NCI-H446 treated with DMSO at 0.1 percent for 48 hours (cell line): ENCODE data around the gene IRGQ.
A peak's percentile ranks its signal among the peaks of the same experiment; 100 is the strongest.
"Not testable (repeated sequence)": the region's sequence is repeated elsewhere in the genome, so short reads cannot be mapped to it uniquely, and the experiment has no call there.

Source experiments
- DNase-seq: peaks from one replicate; lab custom pipeline; 2025; lab: John Stamatoyannopoulos, UW

IRGQ gene

DNA sequence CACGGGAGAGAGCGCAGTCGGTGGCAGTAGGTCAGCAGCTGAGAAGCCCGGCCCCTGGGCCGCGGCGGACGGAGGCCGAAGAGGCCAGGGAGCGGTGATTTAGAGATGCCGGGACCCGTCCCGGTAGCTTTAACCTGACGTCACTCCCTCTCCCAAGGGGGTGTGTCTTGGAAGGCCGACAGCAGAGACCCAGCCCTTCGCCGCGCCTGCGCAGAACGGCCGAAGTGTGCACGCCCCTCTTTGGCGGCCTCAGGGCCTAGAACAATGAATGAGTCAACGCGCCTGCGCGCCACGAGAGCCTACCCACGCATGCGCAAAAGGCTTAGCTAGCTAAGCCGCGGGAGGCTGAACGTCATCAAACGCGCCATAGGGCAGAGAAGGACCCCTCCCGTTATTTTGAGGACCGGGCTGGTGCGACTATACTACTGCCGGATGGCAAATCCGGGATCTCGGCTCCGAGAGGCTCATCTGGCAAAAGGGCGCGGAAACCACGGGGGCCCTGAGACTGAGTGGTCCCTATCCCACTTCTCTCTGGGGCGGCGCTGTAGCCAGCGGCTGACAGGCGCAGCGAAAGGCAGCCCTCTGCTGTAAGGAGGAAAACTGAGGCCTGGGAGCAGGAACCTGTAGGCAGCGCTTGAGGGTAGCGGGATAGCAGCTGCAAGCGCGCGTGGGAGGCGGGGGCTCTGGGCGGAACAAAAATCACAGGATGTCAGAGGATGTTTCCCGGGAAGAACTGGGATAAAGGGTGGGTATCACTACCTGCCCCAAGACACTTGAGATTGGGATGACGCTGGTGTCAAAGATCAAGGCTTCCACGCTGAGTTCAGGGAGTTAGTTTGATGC, at the start of gene IRGQ, which contains the start of gene ZNF576:
IRGQ (minus strand) TSS at position 136 of the 843 bp plus-strand sequence. CDS start 796 bp downstream, outside the sequence.
ZNF576 (plus strand) TSS at position 597 of the 843 bp plus-strand sequence. CDS start 514 bp downstream, outside the sequence.
- DNase-seq, result peak; percentile 99

- no peak for DNase-seq
Observed at GRCh38 chr19:43644181-43644580, 48.2 kb upstream of the IRGQ start.

DNA sequence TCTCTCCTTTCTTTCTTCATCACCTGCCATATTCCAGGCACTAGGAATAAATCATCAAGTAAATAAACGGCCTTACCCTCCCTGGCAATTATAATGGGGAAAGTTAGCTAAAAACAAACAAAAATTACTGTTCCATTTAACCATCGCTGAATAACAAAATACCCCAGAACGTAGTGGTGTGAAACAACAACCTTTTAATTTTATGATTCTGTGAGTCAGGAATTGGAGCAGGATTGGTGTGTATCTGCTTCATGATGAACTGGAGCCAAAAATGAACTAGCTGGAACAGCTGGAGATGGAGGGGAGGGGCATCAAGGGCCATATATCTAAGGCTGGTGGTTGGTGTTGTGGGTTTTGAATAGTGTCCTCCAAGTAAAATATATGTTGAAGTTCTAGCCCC, 47.4 kb upstream of the IRGQ start:
- DNase-seq, result no peak

GRCh38 chr19:43642531-43642930, 46.6 kb upstream of the IRGQ start:
- DNase-seq, result no peak

GRCh38 chr19:43641333-43641732, 45.4 kb upstream of the IRGQ start:
- no peak for DNase-seq

- no peak for DNase-seq
Observed at GRCh38 chr19:43640424-43640757, 44.5 kb upstream of the IRGQ start.

- DNase-seq, result no peak
Observed at GRCh38 chr19:43639519-43640423, 43.8 kb upstream of the IRGQ start, which contains the start of gene CADM4. TSS of gene CADM4 (minus strand) at chr19:43639850. CDS start at chr19:43639790, 60 bp downstream.

DNA sequence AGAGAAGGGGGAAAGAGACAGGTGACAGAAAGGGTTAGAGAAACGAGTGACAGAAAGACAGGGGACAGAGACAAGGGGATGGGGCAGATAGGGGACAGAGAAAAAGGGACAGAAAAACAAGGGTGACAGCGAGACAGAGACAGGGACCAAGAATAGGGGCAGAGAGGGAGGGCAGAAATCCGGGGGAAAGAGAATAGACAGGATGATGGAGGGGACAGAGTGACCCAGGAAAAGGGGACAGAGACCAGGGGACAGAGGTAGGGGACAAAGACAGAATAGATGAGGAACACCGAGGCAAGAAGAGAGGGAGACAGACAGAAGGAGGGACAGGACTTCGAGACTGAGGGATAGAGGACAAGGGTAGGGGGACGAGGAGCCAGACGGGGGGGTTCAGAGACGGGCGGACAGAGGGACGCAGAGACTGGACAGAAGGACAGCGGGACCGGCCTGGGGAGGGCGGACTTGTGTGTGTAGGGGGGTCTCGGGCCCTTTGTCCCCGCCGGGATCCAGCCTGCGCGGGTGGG, 43.1 kb upstream of the IRGQ start:
- no peak for DNase-seq

DNA sequence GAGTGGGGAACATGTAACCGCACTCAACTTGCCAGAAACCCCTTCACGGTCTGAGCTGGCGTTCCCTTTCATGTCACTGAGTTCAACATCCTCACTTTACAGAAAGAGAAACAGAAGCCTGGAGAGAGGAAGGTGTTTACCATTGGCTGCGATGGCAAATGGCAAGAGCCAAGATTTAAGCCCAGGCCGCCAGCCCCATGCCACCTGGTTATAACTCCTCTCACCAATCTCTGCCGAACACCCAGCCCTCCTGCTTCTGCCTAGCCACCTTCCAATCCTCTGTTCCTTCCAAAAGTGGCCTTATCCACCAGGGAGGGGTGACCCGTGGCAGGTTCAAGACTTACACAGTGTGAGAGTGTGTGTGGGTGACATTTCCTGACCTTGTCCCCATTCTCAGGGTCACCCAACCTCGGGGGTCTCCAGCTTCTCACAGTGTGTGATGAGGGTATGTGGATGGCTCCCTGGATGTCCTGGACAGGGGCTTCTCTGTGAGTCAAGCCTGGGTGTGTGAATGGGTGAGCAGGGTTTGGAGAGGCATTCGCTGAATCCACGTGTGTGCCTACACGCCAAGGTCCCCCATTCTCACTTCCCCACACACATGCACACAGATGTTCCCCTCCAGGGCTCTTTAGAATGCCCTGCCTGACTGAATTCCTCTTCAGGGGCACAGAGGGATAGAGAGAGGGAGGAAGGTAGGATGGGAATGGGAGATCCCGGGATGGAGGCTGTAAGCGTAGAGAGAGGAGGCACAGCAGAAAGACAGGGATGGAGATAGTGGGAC, 42.5 kb upstream of the IRGQ start:
- no peak for DNase-seq

DNA sequence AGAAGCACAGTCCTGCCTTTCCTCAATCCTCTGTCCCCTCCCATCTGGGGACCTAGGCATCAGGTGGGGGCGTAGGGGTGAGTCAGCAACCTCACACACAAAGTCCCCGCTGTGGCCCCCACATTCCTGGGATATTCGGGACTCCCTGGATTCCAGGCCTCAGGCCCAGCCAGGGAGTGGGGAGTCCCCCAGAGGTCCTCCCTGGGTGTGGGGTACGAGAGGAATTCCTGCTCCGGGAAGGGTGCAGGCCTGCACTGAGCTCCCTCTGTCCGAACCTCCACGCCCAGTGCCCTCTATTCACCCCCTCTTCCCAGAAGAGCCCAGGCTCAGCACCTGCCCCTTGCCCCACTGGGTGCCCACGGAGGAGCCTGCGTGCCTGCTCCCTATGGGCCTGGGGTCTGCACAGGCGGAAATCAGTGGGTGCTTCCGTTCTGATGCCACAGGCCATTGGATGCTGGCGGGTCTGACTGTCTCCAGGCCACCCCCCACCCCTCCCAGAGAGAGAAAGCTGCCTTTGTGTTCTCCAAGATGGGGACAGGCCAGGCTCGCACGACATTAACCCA, 40.3 kb upstream of the IRGQ start:
- DNase-seq, result no peak

DNA sequence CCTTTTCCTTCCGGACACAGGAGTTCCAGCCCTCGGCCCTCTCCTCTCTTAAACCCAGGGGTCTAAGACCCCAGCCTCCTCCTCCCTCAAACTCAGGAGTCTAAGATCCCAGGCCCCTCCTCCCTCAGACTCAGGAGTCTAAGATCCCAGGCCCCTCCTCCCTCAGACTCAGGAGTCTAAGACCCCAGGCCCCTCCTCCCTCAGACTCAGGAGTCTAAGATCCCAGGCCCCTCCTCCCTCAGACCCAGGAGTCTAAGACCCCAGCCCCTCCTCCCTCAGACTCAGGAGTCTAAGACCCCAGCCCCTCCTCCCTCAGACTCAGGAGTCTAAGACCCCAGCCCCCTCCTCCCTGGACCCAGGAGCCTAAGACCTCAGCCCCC, 39.6 kb upstream of the IRGQ start:
- DNase-seq, result not testable (repeated sequence)

- DNase-seq, result no peak
Observed at GRCh38 chr19:43634872-43635560, 39.1 kb upstream of the IRGQ start.

DNA sequence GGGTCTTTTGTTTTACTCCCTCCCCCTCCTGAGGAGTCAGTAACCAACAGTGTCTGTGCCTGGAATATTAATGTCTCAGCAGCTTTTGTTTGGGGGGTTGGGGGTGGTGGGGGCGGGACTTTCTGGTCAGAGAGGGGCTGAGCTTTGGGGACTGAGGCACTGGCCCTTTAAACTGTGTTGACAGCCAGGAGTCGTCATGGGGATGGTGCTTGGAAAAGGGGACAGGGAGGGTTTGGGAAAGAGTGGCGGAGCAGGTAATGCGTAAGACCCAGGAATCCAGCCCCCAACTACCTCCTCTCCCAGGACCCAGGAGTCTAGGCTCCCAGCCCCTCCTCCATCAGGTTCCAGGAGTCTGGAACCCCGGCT, 38.6 kb upstream of the IRGQ start:
- no peak for DNase-seq

GRCh38 chr19:43634068-43634467, 38.1 kb upstream of the IRGQ start:
- DNase-seq, result no peak

DNA sequence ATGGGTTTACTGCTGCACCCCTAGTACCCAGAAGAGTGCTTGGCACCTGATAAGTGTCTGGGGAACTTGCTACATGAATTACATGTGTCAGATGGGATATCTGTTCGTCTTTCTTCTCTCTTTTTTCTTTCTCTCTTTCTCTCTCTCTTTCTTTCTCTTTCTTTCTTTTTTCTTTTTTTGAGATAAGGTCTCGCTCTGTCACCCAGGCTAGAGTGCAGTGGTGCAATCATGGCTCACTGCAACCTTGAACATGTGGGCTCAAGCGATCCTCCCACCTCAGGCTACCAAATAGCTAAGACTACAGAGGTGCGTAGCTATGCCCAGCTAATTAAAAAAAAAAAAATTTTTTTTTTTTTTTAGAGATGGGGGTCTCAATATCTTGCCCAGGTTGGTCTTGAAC, 37.6 kb upstream of the IRGQ start:
- no peak for DNase-seq

GRCh38 chr19:43631491-43631890, 35.6 kb upstream of the IRGQ start:
- no peak for DNase-seq

DNA sequence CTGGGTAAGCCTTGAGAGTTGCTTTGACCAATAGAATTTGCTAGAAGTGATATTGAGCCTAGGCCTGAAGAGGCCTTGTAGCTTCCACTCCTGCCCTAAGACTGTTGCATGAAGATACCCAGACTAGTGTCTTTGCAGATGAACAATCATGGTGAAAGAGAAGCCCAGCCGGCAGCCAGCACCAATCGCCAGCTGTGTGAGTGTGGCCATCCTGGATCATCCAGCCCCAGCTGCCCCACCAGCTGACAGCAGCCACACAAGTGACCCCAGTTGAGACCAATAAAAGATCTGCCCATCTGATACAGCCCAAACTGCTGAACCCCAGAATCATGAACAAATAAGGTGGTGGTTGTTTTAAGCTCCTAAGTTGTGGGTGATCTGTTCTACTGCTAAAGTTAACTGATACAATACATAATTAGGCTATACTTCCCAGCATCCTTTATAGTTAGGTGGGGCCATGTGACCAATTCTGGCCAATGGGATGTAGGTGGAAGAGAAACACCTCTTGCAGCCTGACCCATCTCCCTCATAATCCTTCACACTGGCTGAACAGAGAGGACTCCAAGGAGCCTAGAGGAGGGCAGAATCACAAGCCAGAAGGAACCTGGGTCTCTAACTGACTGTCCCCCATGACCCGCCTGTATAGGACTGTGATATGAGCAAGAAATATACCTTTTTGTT, 32.9 kb upstream of the IRGQ start:
- DNase-seq, result no peak

DNA sequence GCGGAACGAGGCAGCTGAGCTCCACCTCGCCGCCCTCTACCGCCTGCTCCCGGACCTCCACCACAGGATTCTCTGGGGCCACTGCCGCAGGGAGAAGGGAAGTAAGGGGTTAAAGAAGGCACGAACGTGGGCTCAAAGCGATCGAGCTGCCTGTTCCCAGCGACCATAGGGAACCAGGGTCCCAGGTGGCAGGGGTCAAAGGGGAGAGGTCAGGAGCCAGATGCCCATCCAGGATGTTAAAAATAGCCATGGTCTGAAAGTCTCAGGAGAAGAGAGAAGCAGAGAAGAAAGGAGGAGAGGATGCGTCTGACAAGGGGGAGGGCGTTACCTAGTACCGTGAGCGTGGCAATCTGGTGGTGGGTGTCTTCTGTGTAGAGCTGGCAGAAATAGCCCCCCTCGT, 30.9 kb upstream of the IRGQ start:
- no peak for DNase-seq

DNA sequence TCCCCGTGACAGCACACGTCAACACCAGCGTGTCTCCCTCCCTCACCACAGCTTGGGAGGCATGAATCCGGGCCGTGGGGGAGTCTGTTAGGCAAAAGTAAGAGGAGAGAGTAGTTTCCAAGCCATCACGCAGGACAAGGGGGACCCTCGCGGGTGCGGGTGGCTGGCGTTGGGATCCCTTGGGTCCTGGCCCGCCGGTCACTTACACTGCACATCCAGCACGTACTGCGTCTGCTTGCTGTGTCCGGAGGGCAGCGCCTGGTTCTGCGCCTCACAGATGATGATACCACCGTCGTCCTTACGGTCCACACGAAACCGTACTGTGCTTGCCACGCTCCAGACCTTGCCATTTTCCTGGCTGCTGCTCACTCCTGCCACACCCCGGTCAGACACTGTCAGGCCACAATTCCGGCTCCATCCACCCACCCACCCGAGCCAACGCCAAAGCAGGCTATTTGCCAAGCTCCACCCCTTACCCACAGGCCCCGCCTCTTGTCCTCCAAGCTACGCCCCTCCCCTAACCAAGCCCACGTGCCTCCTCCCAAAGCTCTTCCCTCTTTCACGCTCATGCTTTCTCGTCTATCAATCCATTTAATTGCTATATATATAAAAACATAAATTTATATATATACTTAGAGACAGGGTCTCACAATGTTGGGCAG, 30.1 kb upstream of the IRGQ start:
- no peak for DNase-seq

DNA sequence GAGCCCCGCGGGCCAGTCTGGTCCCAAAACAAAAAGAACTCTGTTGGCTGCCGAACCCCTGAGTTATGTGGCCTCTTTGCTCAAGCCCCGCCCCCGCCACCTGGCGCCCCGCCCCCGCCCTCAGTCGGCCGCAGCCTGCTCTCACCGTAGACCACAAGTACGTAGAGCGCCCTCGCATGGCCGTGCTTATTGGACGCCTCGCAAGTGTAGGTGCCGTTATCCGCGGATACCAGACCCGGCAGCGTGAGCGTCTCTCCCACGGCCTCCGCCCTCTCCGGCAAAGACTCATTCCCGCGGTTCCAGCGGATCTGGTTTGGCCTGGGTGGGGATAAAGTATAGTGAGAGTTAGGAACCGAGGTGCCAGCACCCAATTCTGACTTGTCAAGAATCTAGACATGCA, 29.0 kb upstream of the IRGQ start:
- no peak for DNase-seq
